Pancreas (tissue), 10 donors: Measurements from ENCODE around the gene SDK1. TPM values are rescaled to one million over a fixed set of nuclear protein-coding genes. Genes with fewer than 3 reads are reported as not detected.

Experiments
- ATAC-seq, 4 donors: fragments of 200-7000 bp; cut with Tn5 transposase; one replicate each; pipeline versions ENCODE4 v1.8.0 to v1.9.1; 2020; ENCODE audit warnings: mild to moderate bottlenecking in 4 of 4, moderate library complexity in 4 of 4
- DNase-seq, 6 donors: peaks; one replicate each; pipeline ENCODE4 v3.0.0-alpha.2; 2020
- FAIRE-seq: peaks from 2 replicates; lab custom pipeline; 2012; peaks lifted over from hg19 to GRCh38; lab: Jason Lieb, UNC
- H3K27ac ChIP-seq, 4 donors: fragments of 200-600 bp; sonication (generic); 1 replicate in 3 of 4; 2 replicates in 1 of 4; pipeline versions ENCODE4 v1.5.0 to v1.8.0; 2020
- H3K27me3 ChIP-seq, 4 donors: fragments of 200-600 bp; one replicate each; pipeline ENCODE4 v1.8.0; 2021
- H3K36me3 ChIP-seq, 3 donors: fragments of 200-600 bp; sonication (generic) in 1 of 3; one replicate each; pipeline versions ENCODE4 v1.5.0 to v1.8.0; 2020 to 2021
- H3K4me1 ChIP-seq, 3 donors: fragments of 200-600 bp; one replicate each; pipeline ENCODE4 v1.8.0; 2021
- H3K4me3 ChIP-seq, 4 donors: fragments of 200-600 bp; sonication (generic) in 2 of 4; one replicate each; pipeline versions ENCODE4 v1.5.0 to v1.8.0; 2020 to 2021
- H3K9me3 ChIP-seq, 4 donors: fragments of 200-600 bp; one replicate each; pipeline ENCODE4 v1.8.0; 2021
- WGBS, 2 donors: extraction: QIAGEN DNeasy Blood & Tissue Kit; methylation state at CpG; one replicate each; pipeline ENCODE4 v1.1.7; 2013; 5-methylcytosine and 5-hydroxymethylcytosine counted together
- intact Hi-C, 3 donors: fragments of 100-400 bp; cut with DNase I; formaldehyde crosslinking; loops; one replicate each; pipeline versions ENCODE4 v1.11.1 to v1.14.2; 2022
- polyA plus RNA-seq, 2 donors: library from polyadenylated mRNA; stranded (reverse); fragments of 200-250 nt; gene quantifications; one replicate each; pipeline ENCODE4 v1.2.3, GENCODE V29; 2013
- total RNA-seq, 6 donors: library from RNA; stranded (reverse); fragmentation: NEBNext Ultra II Directional in 4 of 6; extraction: Animal tissue kit (Norgen Biotek cat#: 25700) in 4 of 6; gene quantifications; one replicate each; pipeline versions ENCODE4 v1.2.1 to v1.2.4, GENCODE V29; 2021 to 2023
- TF ChIP-seq, protein P1 (sequence below), 4 donors: fragments of 200-600 bp; sonication (generic) in 3 of 4; IDR thresholded peaks; one replicate each; pipeline versions ENCODE4 v1.5.0 to v1.8.0; 2021; ENCODE audit warnings: antibody characterized with exemption in 4 of 4
- donor health status: healthy with polysubstance abuse.
- donor health status: DM: no; HTN: no; CAD: no; lungs with moderate emphysema.
- donor health status: DM: no; HTN: no; CAD: no.
- donor health status: control.
- donor health status: control.
- donor health status: Bipolar disorder and iron deficiency.
- donor health status: DM: yes; HTN: yes; CAD: no.
- donor health status: DM: no; HTN: no; CAD: no.
- donor health status: DM: no; HTN: no; CAD: no.
- donor health status: DM: yes; HTN: yes; CAD: no.

Gene SDK1
- total and polyA plus RNA-seq, 8 donors: 10.8 to 30.8 (median 19.8) TPM

GRCh38 chr7:3432911-3433310, 131.9 kb downstream of the SDK1 start:
- DNase-seq: no peak
- H3K36me3 ChIP-seq: no peaks in the 10 kb centered on the region
- no peak overlapping the region for H3K27ac ChIP-seq
- 89 to 94% methylated on average over 4 of the region's 4 CpGs for WGBS, 2 donors
- H3K27me3 ChIP-seq: no peaks in the 10 kb centered on the region
- ATAC-seq: no peak
- no peaks in the 10 kb centered on the region for H3K9me3 ChIP-seq
- no peak for FAIRE-seq
- H3K4me1 ChIP-seq: peaks cover 0 to 4% (median 0%) of the 10 kb centered on the region in 3 donors
- H3K4me3 ChIP-seq: no peak overlapping the region
- intact Hi-C loops: no loop called here
- TF ChIP-seq, protein P1, sequence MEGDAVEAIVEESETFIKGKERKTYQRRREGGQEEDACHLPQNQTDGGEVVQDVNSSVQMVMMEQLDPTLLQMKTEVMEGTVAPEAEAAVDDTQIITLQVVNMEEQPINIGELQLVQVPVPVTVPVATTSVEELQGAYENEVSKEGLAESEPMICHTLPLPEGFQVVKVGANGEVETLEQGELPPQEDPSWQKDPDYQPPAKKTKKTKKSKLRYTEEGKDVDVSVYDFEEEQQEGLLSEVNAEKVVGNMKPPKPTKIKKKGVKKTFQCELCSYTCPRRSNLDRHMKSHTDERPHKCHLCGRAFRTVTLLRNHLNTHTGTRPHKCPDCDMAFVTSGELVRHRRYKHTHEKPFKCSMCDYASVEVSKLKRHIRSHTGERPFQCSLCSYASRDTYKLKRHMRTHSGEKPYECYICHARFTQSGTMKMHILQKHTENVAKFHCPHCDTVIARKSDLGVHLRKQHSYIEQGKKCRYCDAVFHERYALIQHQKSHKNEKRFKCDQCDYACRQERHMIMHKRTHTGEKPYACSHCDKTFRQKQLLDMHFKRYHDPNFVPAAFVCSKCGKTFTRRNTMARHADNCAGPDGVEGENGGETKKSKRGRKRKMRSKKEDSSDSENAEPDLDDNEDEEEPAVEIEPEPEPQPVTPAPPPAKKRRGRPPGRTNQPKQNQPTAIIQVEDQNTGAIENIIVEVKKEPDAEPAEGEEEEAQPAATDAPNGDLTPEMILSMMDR (IDR thresholded peaks at IDR 0.05): no peak

DNA sequence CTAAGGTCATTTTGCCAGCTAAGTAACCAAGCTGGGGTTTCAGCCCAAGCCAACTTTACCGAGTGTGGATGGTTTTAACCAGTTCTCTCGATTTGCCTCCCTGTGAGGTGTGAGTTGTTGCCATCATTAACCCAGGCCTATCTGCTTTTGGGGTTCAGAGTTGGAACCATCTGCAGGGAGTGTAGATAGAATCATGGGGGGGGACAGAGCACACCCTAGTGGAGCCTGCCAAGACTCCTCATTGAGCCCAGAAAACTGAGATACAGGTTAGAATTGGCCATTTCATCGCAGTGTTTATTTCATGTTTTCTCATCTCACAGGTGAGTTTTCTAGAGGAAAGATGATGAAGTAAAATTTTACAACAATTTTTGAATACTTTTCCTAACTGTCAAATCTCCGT, 133.6 kb downstream of the SDK1 start:
- FAIRE-seq (no peak), ATAC-seq (no peak), DNase-seq (no peak)
- Histone ChIP-seq H3K36me3 (no peaks in the 10 kb centered on the region), H3K27me3 (no peaks in the 10 kb centered on the region), H3K4me1 (peaks cover 0 to 4% (median 0%) of the 10 kb centered on the region in 3 donors), H3K9me3 (no peaks in the 10 kb centered on the region), H3K4me3 (no peak overlapping the region), H3K27ac (no peak overlapping the region)
- WGBS, 2 donors: 96 to 98% methylated on average over 4 of the region's 4 CpGs
- intact Hi-C loops: no loop called here
- TF ChIP-seq, protein P1 (IDR thresholded peaks at IDR 0.05): no peak

DNA sequence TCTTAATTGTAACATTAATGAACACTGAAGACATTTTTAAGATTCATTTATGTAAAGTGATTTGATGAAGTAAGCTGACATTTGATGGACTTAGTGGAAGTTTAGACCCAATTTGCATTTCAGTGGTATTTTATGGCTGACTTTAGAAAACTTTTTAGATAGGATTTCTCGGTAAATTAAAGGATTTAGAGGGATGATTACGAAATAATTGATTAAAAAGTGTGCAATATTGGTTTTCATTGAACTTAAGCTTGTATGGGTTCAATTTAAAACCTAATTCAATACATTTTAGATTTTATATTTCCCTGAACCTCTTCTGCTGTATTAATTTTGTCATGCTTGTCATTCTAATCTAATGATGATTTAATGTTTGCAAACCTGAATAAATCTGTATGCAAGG, 135.1 kb downstream of the SDK1 start:
- WGBS, 2 donors: 93 to 97% methylated on average over 2 of the region's 2 CpGs
- FAIRE-seq (no peak), ATAC-seq (no peak)

DNA sequence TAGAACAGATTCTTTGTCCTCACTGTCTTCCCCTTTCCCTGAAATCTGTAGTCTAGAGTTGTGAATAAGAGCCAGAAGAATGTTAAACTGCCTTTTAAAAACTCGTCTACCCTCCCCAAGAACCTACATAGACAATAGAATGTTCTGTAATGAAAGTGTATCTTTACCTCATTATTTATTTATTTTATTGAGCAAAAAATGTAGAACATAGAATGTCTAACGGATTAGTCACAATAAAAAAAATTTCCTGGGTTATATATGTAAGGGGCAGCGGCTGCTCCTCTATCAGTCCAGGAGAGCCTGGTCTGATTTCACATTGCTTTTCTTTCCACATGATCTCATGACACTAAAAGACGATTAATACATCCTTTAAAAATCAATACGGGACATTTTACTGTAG, 135.7 kb downstream of the SDK1 start:
- FAIRE-seq: no peak
- ATAC-seq: no peak
- Histone ChIP-seq H3K36me3 (no peaks in the 10 kb centered on the region), H3K27me3 (no peaks in the 10 kb centered on the region), H3K27ac (no peak overlapping the region), H3K9me3 (no peaks in the 10 kb centered on the region), H3K4me1 (no peaks in the 10 kb centered on the region), H3K4me3 (no peak overlapping the region)
- TF ChIP-seq, protein P1 (IDR thresholded peaks at IDR 0.05): no peak
- intact Hi-C loops: no loop called here
- DNase-seq: no peak
- 80 to 83% methylated on average over 5 of the region's 5 CpGs for WGBS, 2 donors

More for the DNA sequence above, 135.1 kb downstream of the SDK1 start:
- no peaks in the 10 kb centered on the region for H3K27me3 ChIP-seq
- peaks cover 0 to 4% (median 0%) of the 10 kb centered on the region in 3 donors for H3K4me1 ChIP-seq
- DNase-seq: no peak
- no peaks in the 10 kb centered on the region for H3K9me3 ChIP-seq
- H3K27ac ChIP-seq: no peak overlapping the region
- no peaks in the 10 kb centered on the region for H3K36me3 ChIP-seq
- TF ChIP-seq, protein P1 (IDR thresholded peaks at IDR 0.05): no peak
- no peak overlapping the region for H3K4me3 ChIP-seq
- intact Hi-C loops: no loop called here

GRCh38 chr7:3437467-3437866, 136.4 kb downstream of the SDK1 start:
- intact Hi-C loops: no loop called here

More at GRCh38 chr7:3437467-3437866, 136.4 kb downstream of the SDK1 start:
- ATAC-seq: no peak
- Histone ChIP-seq H3K9me3 (no peaks in the 10 kb centered on the region), H3K27ac (no peak overlapping the region), H3K4me3 (no peak overlapping the region), H3K27me3 (no peaks in the 10 kb centered on the region), H3K36me3 (no peaks in the 10 kb centered on the region), H3K4me1 (no peaks in the 10 kb centered on the region)
- TF ChIP-seq, protein P1 (IDR thresholded peaks at IDR 0.05): no peak
- 84 to 91% methylated on average over 6 of the region's 6 CpGs for WGBS, 2 donors
- FAIRE-seq: no peak
- no peak for DNase-seq
